OCI-M1 (cell line): ENCODE measurements around the gene KDM3A.

Experiments
- DNase-seq: peaks from one replicate; lab custom pipeline; 2025; lab: John Stamatoyannopoulos, UW

The KDM3A gene

GRCh38 chr2:86518481-86518880, 77.3 kb downstream of the KDM3A start:
- peak; percentile 1 for DNase-seq

GRCh38 chr2:86519349-86519748, 78.2 kb downstream of the KDM3A start:
- no peak for DNase-seq

- peak; percentile 1 for DNase-seq
Observed at GRCh38 chr2:86520153-86520552, 79.0 kb downstream of the KDM3A start.

- DNase-seq = no peak
Observed at GRCh38 chr2:86521922-86522321, 80.8 kb downstream of the KDM3A start.

- no peak for DNase-seq
Observed at GRCh38 chr2:86522711-86523110, 81.5 kb downstream of the KDM3A start.

- no peak for DNase-seq
Observed at GRCh38 chr2:86523491-86523890, 82.3 kb downstream of the KDM3A start.

- no peak for DNase-seq
Observed at GRCh38 chr2:86525421-86526340, 84.5 kb downstream of the KDM3A start.

- no peak for DNase-seq
Observed at GRCh38 chr2:86533589-86533988, 92.4 kb downstream of the KDM3A start.

GRCh38 chr2:86541334-86541733, 100.2 kb downstream of the KDM3A start:
- DNase-seq = no peak
